HG03025 (cell line): Measurements from ENCODE around the gene UNC13C.
"Not testable (repeated sequence)": the region's sequence is repeated elsewhere in the genome, so short reads cannot be mapped to it uniquely, and the experiment has no call there.

Experiments used
- ATAC-seq: cut with Tn5 transposase; IDR thresholded peaks from one replicate; pipeline ENCODE4 v1.9.1; 2021; ENCODE audit warnings: mild to moderate bottlenecking, moderate library complexity; ENCODE audit not compliant: unreplicated experiment, low FRiP score

UNC13C gene

GRCh38 chr15:54410481-54410880, 432.2 kb downstream of the UNC13C start:
- ATAC-seq, result no peak

GRCh38 chr15:54424171-54424570, 445.9 kb downstream of the UNC13C start:
- ATAC-seq, result no peak

GRCh38 chr15:54428596-54428995, 450.4 kb downstream of the UNC13C start:
- no peak for ATAC-seq

GRCh38 chr15:54450288-54450687, 472.0 kb downstream of the UNC13C start:
- ATAC-seq, result not testable (repeated sequence)

GRCh38 chr15:54456413-54456812, 478.2 kb downstream of the UNC13C start:
- no peak for ATAC-seq

GRCh38 chr15:54462511-54462913, 484.3 kb downstream of the UNC13C start:
- ATAC-seq, result no peak

- ATAC-seq, result peak; percentile 69
Measured at GRCh38 chr15:54481819-54482218, 503.6 kb downstream of the UNC13C start.

GRCh38 chr15:54482251-54482650, 504.0 kb downstream of the UNC13C start:
- no peak for ATAC-seq

GRCh38 chr15:54500330-54500729, 522.1 kb downstream of the UNC13C start:
- no peak for ATAC-seq

- ATAC-seq, result no peak
Measured at GRCh38 chr15:54502416-54503075, 524.3 kb downstream of the UNC13C start.

- no peak for ATAC-seq
Measured at GRCh38 chr15:54504695-54505094, 526.5 kb downstream of the UNC13C start.

- no peak for ATAC-seq
Measured at GRCh38 chr15:54506977-54507524, 528.8 kb downstream of the UNC13C start.

GRCh38 chr15:54514601-54515000, 536.4 kb downstream of the UNC13C start:
- ATAC-seq, result no peak

GRCh38 chr15:54515664-54516582, 537.7 kb downstream of the UNC13C start:
- ATAC-seq, result no peak

- no peak for ATAC-seq
Measured at GRCh38 chr15:54517366-54517765, 539.1 kb downstream of the UNC13C start.

GRCh38 chr15:54518156-54518882, 540.1 kb downstream of the UNC13C start:
- ATAC-seq, result no peak

- ATAC-seq, result peak; percentile 76
Measured at GRCh38 chr15:54519577-54519976, 541.3 kb downstream of the UNC13C start.

GRCh38 chr15:54520616-54521015, 542.4 kb downstream of the UNC13C start:
- no peak for ATAC-seq

GRCh38 chr15:54521206-54521605, 543.0 kb downstream of the UNC13C start:
- ATAC-seq, result no peak

- no peak for ATAC-seq
Measured at GRCh38 chr15:54528021-54528420, 549.8 kb downstream of the UNC13C start.

GRCh38 chr15:54540721-54541120, 562.5 kb downstream of the UNC13C start:
- no peak for ATAC-seq
